SW480 (cell line): ENCODE results near the gene CYLD.

Experiments
- DNase-seq: peaks from one replicate; pipeline ENCODE4 v3.0.0-alpha.2; 2016; ENCODE audit warnings: low spot score

Gene CYLD

DNA sequence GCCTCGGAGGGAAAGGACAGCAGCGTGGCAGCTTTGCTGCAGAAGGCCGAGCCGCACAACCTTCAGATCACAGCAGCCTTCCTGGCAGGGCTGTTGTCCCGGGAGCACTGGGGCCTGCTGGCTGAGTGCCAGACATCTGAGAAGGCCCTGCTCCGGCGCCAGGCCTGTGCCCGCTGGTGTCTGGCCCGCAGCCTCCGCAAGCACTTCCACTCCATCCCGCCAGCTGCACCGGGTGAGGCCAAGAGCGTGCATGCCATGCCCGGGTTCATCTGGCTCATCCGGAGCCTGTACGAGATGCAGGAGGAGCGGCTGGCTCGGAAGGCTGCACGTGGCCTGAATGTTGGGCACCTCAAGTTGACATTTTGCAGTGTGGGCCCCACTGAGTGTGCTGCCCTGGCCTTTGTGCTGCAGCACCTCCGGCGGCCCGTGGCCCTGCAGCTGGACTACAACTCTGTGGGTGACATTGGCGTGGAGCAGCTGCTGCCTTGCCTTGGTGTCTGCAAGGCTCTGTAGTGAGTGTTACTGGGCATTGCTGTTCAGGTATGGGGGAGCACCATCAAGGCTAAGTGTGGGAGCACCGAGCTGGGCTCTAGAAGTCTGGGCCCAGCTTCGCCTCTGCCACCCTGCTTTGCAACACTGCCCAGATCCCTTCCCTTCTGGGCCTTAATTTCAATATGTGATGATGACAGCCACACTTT is 29.9 kb upstream of the CYLD start:
- DNase-seq, result no peak

DNA sequence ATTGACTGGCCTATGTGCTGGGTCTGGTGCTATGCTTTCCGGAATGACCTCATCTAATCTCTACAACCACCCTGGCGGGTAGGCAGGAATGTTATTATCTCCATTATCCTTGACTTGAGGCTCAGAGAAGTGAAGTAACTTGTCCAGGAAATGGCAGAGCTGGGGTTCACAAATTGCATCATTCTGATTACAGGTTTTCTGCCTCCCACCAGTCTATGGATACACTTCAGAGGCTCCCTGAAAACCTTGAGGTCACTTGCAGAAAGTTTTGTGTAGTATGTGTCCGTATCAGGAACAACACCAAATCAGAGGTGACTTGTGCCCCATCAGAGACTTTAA is 29.4 kb upstream of the CYLD start:
- no peak for DNase-seq

DNA sequence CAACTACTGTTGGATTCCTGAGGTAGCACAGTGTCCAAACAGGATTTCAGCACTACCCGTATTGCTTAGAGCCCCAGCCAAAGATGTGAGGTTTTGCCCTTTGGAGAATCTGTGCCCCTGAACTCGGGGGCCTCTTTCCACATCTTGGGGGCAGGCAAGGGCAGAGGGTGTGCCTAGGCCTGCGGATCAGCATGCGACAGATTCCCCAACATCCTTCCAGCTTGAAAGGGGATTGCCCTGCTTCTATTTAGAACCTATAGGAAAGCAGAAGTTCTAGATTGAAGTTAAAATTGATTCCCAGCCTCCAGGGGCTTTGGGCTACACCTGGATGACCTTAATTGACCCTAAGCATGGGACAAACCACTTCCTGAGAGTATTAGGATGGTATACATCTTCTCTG is 28.9 kb upstream of the CYLD start:
- DNase-seq, result no peak

DNA sequence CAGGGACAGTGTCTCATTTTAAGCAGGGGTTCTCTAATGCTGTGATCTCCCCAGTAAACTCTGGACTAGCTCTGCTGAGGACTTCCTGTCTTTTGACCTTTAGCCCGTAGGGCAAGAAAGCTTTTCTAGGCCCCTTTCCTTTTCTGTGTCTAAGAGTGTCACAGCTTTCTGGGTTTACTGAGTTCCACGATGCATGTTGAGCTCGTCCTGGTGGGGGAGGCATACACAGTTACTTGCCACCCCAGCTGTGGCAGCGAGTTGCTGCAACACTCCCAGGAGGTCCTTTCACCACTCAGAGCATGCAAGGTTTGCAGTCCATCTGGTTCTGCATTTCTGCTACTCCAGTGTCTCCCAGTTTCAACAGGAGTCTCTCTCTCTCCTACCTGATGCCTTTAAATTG is 24.8 kb upstream of the CYLD start:
- no peak for DNase-seq

DNA sequence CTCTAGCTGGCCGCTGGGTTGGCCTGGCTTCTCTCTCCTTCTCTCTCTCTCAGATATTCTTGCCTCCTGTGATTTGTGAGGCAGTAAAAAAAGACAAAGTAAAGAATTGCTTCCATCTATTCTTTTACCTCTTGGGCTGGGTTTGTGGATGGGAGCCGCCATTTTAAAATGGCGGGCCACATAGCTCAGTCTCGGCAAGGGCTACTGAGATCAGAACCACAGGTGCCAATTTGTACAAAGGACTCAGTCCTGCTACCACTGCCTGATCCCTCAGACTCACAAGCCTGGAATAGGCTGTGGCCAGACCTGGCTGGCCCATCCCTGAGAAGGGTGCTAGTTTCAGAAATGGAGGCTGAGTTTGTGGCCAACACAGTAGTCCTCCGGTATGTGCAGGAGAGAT is 24.4 kb upstream of the CYLD start:
- no peak for DNase-seq

DNA sequence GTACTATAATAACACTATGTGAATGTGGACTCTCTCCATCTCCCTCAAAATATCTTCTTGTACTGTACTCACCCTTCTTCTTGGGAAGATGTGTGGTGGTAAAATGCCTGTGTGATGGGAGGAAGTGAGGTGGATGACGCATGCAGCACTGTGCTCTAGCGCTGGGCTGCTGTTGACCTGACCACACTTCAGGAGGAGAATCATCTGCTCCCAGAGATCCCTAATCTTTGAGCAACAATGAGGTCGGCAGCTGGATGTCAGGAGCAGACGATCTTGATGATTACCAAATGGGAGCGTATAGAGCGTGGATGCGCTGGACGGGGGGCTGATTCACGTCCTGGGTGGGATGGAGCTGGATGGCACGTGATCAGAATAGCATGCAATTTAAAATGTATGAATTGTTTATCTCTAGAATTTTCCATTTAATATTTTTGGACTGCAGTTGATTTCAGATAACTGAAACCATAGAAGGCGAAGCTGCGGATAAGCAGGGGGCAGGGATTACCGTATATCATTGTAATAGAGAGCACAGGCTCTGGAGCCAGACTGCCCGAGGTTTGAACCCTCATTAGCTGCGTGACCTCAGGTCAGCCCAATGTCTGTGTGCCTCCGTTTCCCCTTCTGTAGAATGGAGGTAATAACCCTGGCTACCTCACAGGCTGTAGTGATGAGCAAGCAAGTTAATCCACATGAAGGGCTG is 23.7 kb upstream of the CYLD start:
- no peak for DNase-seq

DNA sequence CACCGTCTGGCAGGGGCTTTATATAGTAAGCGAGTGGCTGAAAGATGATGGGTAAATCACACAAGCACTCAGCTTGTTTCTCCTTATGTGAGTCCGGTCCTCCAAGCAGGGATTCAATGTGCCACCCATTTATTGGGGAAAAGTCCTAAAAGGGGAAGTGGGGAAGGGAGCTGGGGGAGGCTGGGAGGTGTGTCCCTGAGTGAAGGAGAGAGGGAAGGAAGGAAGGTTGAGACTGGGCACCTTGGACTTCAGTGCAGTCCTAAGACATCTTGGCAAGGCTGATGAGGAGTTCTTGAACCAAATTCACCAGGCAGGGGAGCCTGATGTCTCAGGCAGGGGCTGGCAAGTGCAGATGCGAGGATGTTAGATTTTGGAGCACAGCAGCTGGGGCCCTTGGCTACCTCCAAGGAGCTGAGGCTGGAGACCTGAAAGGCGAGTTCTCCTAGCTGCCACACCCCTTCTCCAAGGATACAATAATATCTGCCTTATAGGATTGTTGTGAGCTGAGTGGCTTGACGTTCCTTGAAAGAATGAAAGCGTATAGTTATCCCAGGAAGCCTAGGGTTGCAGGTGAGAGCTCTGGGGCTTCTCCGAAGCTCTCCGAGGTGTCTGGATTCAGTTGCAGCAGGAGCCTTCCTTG is 23.0 kb upstream of the CYLD start:
- DNase-seq, result no peak

DNA sequence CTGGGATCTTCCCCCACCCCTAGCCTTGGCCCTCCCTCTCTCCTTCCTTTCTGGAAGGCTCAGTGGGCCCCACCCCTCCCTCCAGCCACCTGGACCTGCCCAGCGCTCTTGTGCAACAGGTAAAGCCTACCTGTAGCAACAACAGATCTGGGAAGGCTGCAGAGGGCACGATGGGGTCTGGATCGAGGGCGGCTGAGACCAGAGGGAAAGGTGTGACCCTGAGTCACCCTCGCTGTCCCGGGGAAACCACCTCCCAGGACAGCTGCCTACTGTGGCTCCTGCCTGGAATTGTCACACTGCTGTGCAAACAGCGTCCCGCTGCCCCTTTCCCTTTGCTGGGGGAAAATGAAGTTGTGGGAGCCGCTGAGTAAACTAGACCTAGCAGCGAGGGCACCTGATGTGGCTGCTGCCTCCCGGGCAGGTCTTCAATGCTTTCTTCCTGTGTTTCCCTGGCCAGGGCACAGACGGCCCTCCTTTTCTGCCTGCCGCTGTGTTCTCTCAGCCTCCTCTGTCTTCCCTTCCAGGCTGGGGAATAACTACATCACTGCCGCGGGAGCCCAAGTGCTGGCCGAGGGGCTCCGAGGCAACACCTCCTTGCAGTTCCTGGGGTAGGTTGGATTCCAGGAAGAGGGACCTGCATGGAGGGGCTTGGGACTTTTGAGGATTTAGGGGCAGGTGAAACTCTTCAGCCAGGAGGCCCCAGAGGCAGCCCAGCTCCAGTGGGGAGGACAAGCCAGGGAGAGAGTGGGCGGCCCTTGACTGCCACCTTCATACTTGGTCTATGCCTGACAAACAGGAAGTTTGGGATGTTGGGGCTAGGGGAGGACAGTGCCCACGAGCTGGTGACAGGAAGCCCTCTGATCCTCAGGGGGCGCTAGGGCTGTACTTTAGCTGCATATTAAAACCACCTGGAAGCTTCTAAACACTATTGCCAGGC is 22.2 kb upstream of the CYLD start:
- no peak for DNase-seq

DNA sequence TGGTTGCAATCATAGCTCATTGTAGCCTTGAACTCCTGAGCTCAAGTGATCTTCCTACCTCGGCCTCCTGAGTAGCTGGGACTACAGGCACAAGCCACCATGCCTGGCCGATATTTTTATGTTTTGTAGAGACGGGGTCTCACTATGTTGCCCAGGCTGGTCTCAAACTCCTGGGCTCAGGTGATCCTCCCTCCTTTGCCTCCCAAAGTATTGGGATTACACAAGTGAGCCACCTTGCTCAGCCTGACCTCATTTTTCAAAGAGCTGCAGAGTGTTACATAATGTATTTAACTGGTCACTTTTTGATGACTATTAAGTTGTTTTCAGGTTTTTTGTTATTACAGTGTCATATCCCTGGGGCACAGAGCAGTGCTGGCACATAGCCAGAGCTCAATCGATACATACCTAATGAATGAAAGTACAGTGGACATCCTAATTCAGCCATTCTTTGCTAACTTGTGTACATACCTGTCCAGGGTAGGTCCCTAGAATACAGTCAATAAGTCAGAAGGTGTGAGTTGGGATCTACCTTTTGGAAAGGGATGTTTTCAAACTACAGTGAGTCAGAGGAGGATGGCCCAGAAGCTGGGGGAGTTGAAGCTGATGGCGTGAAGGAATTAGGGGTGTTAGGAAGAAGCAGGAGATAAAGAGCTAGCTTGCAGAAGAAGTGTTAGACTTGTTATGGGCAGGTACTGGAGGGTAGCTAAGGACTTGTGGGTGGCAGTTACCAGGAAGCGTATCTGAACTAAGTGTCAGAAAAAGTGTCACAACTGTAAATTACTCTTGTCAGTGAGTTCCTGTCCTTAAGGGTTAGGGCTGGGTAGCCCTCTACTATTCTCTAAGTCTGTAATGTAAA is 20.1 kb upstream of the CYLD start:
- no peak for DNase-seq

DNA sequence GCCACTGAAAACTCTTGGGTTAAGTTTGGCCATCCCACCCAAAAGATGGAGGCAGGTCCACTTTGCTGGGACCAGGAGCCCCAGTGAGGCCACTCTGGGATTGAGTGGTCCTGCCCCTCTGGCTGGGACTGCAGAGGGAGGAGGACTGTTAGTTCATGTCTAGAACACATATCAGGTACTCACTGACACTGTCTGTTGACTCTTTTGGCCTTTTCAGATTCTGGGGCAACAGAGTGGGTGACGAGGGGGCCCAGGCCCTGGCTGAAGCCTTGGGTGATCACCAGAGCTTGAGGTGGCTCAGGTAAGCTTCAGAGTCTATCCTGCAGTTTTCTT is 19.5 kb upstream of the CYLD start:
- no peak for DNase-seq

DNA sequence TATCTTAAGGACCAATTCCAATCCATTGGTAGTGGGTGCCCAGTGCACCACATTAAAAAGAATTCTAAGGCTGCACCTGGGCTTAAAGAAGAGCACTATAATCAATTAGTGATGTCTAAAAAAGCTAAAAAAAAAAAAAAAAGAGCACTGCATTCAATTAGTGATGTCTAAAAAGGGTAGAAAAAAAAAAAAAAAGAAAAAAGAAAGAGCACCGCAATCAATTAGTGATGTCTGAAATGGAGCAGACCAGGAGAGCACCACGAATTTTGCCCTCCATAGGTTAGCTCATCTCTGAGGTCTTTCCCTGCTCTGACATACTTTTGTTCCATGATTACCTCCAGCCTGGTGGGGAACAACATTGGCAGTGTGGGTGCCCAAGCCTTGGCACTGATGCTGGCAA is 18.9 kb upstream of the CYLD start:
- DNase-seq, result no peak

DNA sequence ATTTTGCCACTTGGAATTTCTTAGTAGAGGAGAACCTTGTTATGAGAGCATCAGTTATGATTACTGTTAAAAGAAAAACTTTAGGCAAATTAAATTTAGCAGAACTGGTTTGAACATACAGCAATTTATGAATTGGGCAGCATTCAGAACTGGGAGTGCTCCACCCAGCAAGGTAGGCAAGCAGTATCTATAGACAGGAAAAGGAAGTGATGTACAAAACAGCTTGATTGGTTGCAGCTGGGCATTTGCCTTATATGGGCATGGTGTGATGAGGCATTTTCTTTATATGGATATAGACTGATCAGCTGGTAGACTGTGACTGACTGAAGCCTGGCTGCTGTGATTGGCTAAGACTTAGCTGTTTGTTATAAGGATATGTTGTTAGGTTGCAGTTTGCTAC is 17.6 kb upstream of the CYLD start:
- DNase-seq, result peak; percentile 13

DNA sequence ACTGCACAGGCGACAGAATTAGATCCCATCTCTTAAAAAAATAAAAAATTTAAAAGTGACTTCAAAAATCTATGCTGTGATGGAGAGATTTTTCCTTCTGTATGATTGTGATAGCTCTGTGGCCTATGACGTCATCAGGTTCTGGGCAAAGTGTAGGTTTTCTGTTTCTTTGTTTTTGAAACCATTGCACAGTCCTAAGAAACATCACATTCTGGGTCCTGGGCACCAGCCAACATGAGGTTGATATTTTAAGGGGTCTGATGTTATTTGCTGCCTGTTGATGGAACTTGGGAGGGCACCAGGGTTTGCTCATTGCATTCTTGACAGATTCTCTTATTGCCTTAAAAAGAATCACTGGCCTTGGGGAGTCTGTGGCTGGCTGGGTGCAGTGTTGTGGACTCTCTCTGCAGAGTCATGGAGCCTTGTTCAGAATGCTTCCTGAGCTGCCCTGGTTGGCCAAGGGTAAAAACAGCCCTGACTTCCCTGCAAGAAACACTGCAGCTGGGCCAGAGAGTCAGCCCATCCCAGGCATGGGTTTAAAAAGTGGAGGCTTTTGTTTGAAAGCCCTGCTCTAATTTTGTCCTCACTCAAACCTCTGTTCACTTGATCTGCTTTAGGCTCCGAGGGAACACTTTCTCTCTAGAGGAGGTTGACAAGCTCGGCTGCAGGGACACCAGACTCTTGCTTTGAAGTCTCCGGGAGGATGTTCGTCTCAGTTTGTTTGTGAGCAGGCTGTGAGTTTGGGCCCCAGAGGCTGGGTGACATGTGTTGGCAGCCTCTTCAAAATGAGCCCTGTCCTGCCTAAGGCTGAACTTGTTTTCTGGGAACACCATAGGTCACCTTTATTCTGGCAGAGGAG is 10.5 kb upstream of the CYLD start:
- DNase-seq, result no peak

DNA sequence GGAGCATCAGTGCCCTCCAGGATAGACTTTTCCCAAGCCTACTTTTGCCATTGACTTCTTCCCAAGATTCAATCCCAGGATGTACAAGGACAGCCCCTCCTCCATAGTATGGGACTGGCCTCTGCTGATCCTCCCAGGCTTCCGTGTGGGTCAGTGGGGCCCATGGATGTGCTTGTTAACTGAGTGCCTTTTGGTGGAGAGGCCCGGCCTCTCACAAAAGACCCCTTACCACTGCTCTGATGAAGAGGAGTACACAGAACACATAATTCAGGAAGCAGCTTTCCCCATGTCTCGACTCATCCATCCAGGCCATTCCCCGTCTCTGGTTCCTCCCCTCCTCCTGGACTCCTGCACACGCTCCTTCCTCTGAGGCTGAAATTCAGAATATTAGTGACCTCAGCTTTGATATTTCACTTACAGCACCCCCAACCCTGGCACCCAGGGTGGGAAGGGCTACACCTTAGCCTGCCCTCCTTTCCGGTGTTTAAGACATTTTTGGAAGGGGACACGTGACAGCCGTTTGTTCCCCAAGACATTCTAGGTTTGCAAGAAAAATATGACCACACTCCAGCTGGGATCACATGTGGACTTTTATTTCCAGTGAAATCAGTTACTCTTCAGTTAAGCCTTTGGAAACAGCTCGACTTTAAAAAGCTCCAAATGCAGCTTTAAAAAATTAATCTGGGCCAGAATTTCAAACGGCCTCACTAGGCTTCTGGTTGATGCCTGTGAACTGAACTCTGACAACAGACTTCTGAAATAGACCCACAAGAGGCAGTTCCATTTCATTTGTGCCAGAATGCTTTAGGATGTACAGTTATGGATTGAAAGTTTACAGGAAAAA is 9.7 kb upstream of the CYLD start:
- no peak for DNase-seq

DNA sequence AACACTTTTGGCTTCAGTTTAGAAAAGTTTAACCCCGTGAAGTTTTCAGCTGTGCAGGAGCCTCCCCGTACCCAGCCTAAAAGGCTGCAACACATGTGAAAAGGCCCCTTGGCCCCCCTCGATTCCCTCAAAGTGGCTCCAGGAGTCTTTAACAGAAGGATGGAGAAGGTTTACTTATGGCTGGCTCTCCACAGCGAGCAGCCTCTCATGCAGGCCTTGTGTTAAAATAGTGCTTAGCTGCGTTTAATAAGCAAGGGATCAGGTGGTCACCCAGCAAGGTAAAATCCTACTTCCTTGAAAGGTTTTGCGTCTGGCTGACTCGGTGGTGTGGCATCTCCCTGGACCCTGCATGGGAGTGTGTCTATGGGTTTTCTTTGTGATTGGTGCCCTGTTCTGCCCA is 8.4 kb upstream of the CYLD start:
- no peak for DNase-seq

DNA sequence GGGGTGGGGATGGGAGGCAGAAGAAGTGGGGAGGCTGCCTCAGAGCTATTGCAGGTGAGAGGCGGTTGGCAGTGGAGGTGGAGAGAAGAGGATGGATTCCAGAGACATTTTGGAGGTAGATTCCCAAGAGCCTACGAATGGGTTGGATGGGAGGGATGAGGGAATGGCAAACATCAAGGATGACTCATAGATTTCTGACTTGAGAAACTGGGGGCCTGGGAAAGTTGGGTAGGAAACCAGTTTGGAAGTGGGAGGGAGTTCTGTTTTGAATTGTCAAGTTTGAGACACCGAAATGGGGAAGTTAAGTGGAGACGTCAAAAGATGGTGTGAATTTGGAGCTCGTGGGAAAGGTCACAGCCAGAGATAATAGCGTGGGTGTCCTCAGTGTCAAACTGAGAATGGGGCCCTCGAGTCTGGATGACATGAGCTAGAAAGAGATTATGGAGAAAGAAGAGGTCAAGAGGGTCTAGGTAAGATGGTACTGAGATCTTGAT is 6.2 kb upstream of the CYLD start:
- no peak for DNase-seq

DNA sequence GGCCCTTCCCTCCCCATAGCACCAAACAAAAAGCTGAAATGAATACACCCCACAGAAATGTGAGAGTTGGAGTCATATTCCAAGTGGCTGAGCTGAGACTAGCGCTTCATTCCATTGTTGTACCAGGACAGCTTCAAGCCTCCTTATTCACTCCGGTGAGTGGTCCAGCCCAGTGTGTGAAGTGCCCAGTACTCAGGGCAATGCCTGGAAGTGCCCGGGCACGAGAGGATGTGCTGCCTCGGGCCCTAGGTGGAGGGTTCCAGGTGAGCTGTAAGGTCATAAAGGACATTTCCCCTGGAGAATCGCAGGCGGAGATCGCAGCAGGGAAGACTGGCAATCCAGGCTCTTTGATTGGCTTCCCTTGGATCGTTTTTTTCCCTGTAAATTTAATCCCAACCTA is 5.4 kb upstream of the CYLD start:
- no peak for DNase-seq

DNA sequence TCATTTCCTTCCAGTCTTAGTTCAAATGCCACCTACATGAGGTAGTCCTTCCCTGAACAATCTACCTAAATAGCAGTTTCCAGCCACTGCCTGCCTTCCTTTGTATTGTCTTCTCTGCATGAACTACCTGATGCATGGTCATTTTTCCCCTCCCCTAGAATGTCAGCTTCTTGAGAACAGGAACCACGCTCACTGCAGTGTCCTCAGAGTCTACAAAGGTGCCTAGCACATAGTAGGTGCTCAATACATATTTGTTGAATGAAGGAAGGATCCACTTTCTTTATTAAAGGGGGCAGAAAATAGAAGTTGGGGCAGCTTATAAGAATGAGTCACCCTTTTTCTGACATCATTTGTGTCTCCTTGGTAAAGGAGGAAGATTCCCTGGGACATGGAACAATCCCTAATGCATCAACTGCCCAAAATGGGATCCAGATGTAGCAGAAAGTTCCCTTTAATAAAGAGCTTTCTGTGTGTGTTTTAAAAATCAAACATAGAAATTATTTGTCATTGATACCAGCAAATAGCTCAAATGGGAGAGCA is 4.4 kb upstream of the CYLD start:
- DNase-seq, result no peak

DNA sequence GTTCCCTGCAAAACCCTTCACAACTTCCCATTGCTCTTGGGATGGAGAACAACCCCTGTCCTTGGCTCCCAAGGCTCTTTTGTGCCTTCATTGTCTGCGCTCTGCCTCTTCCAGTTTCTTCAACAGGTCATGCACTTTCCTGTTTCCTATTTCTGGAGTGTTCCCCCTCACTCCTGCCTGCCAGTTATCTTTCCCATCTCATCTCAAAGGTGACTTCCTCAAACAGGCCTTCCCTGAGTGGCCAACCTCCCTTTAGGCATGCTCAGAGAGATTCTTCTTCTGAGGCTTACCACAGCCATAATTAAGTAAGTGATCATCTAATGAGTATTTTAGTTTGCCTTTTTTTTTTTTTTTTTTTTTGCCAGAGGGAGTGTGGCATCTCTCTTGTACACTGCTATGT is 2.9 kb upstream of the CYLD start:
- DNase-seq, result no peak
